GM18520 (cell line): ENCODE results near the gene DAPK1.

Source experiments
- ATAC-seq: cut with Tn5 transposase; IDR thresholded peaks from one replicate; pipeline ENCODE4 v1.9.1; 2021; ENCODE audit not compliant: unreplicated experiment

Gene DAPK1

DNA sequence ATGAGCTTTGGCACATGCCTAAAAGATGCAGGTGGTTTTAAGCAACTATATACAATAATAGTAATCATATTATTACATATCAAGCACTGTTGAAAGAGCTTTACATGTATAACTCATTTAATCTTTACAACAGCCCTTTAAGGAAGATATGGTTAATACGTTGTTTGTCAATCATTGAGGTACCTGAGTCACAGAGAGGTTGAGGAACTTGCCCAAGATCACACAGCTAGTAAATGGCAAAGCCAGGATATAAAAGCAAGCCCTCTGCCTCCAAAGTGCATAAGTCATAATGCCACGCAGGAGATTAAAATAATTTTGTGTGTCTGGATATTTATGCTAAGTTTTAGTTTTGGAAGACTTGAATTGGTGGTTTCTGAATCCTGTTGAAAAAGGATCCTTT, 90.2 kb downstream of the DAPK1 start:
- no peak for ATAC-seq

DNA sequence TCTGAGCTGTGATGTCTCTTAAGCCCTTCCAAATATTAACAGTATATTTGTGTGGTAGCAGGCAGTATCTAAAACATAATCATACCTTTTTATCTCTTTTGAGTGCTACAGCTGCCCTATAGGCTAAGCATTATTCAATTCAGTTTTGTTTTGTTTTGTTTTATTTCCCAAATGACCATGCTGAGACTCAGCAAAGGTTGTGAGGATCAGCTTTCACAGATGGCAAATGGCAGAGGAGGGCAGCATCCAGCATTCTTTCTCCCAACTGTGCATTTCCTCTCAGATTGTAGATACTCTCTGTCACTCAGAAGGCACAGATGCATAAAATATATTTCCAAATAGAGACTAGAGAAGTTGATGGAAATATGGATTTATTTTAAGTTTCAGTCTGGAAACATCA, 90.7 kb downstream of the DAPK1 start:
- no peak for ATAC-seq

DNA sequence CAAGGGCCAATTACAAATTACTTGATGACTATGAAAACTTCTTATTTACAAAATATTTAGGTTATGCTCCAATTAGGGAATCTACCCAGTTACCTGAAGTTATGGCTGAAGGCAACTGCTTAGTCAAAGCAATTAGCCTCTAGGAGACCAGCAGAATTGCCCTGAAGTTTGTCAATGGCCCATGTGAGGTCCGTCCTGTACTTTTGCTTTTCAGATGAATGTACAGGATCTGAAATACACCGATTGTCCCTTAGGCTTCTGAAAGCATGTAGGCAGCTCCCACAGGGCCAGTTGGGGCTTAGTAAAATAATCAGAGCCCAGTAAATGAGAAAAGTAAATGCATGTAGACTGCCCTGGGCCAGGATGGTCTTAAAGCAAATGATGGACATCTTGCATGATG, 93.3 kb downstream of the DAPK1 start:
- ATAC-seq, result no peak

DNA sequence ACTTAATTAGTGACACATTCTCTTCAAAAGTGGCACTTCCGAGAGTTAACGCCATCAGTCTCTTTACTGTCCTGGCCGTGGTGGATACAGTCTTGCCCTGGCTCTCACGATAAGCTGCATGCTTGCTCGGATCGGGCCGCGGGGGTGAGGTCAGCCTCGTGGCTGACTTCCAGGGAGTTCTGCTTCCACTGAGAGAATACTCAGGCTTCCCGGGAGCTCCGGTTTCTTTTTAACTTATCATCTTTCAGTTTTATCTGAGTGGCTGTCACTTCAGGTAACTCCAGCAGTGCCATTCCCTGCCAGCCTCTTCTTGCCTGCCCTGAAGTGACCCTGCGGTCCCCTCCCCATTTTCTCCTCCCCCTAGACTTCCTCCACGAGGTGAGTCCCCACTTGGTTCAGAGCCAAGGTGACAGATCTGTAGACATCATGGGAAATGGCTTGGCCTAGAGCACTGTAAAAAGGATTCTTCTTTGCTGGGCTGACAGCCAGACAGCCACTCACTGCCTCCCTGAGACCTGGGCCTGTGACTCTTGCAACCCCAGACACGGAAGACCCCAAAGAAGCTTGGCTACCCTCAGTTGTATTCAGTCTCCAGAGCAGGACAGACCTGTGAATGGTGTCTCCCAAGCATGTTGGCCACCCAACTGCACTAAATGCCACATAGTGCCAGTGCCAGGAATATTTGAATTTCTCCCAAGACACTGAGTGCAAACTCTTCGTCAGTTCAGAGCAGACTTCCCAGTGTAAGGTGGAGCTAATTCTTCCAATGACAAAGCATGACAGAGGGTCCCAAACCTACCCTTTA, 95.1 kb downstream of the DAPK1 start:
- ATAC-seq, result no peak

DNA sequence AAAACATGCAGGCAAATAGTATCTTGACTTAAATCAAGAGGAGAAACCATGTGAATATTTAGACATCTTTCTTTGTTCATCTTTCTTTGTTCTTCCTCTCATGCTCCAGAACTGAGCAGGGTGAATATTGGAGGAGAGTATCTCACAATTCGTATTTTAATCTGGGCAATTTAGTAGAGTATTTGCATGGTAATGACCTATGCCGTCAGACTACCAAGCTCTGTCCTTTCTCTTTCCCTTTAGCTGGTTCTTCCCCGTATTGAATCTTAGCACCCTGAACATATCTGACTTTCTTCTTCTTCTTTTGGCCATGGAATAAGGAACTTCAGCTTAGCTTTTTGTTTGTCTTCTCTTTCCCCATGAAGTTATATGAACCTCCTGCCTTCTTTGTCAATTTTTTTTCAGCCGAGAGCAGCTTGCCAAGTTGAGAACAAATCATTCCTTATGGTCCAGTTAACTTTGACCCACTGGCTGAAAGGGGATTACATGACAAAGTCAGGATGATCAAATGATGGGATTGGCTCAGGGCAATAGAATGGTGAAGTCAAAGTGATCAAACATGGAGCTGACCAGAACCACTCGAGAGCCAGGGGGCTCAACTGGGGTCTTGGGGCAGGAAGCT, 95.8 kb downstream of the DAPK1 start:
- no peak for ATAC-seq

DNA sequence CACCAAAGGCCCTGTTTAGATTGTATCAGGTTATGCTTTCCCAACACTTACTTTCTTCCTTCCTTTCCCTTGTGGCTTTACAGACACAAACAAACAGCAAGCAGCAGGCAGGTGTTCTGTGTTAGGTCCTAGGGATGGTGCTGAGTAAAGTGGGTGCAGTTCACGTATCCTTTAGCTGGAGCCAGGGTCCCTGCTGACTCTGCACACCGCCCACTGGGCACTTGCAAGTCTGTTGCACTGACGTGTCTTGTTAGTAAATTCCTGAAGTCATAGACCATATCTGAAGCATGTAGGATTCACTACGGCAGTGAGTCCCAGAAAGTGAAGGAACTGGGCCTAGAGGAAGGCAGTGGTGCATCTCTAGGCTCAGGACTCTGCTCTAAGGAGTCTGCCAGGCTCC, 96.5 kb downstream of the DAPK1 start:
- no peak for ATAC-seq

DNA sequence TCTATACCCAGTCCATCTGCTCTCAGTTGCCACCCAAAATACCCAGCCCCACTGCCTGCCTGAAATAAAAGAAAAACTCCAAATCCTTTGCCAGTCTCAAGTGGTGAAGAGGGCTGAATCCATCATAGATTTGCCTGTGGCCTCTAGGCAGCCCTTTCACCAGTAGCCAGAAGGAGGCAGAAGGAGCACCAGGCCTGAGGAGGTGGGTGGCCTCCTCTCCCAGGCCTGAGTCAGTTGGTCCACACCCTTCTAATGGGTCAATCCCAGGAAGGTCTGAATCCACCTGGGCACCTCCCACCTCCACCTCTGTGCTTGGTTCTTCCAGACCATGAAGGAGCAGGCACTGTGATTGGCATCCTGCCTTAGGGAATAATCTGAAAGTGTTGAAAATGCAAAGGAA, 97.0 kb downstream of the DAPK1 start:
- no peak for ATAC-seq

DNA sequence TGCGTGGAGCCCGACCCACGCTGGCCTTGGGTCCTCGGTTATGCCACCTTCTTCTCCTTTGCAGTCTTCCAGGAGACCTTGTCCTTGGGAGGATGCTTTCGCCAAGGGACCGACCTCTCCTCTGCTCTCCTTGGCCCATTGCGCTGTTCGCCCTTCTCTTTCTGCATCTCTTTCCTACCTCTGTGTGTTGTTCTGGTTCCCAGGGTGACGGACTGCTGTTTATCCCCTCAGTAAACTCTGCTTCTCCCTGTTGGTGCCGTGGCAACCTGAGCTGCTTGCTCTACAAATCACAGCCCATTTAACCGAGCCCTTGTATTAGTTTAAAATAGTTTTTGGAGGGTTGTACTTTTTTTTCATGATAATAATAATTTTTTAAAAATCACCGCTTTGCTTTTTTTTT, 97.9 kb downstream of the DAPK1 start:
- ATAC-seq, result no peak

DNA sequence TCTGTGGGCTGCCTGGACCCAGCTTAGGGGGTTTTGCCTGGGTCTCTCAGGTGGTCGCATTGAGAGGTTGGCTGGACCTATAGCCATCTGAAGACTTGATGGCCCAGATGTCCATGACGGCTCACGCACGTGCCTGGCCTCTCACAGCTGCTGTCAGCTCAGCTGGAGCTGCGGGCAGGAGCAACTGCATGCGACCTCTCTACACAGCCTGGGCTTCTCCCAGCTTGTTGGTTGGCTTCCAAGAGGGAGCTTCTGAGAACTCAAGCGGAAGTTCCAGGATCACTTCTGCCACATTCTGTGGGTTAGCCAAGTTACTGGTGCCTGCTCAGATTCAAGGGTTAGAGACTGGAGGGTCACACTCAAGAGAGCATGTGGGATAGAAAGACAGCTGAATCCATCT, 99.2 kb downstream of the DAPK1 start:
- no peak for ATAC-seq

DNA sequence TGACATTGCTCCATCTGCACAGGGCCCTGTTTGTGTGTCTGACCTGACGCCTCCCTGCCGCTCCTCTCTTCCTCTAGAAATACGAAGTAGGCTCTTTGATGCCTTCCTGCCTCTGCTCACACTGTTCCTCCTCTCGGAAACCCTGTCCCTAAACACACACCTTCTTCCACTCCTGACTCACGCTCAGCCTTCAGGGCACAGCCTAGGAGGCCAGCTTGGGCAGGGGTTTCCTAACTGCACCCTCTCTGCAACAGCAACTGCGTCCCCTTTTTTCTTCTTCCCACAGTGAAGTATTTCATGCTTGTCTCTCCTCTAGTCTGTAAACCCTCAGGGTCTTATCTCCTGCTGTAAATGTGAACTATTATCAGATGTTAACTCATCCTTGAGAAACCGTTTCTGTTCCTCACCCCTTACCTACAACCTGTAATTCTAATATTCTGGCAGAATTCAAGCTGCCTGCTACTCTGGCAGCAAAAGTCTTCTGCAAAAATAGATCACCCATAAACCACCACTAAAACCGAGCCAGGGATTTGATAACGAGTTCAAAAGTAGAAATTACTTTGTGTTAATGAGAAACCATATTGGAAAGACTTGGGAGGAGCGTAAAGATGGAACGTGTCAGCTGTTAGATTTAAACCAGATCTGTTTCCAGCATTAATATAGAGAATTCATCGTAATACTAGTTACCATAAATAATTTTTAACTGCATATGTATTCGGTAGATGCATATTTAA, 100.2 kb downstream of the DAPK1 start:
- no peak for ATAC-seq

DNA sequence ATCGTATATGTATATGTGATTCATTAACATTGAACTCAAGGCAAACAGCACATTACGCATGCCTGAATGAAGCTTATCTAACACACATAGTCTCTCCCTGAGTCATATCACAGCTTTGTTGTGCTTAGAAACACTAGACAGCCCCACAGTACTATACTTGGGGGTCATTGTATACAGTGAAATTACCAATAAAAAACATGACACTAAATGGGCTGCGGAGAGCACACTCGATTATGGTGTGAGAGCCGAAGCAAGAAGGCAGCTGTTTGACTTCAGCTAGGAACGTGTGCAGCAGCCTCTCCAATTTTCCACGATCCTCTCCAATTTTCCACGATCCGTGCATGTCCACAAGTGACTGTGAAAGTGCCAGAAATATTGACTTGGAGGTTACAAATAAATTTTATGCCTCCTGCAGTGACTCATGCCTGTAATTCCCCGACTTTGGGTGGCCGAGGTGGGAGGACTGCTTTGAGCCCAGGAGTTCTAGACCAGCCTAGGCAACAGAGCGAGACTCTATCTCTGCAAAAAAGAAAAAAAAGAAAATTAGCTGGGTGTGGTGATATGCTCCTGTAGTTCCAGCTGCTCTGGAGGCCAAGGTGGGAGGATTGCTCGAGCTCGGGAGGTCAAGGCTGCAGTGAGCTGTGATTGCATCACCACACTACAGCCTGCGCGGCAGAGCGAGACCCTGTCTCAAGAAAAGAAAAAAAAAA, 102.4 kb downstream of the DAPK1 start:
- ATAC-seq, result no peak

DNA sequence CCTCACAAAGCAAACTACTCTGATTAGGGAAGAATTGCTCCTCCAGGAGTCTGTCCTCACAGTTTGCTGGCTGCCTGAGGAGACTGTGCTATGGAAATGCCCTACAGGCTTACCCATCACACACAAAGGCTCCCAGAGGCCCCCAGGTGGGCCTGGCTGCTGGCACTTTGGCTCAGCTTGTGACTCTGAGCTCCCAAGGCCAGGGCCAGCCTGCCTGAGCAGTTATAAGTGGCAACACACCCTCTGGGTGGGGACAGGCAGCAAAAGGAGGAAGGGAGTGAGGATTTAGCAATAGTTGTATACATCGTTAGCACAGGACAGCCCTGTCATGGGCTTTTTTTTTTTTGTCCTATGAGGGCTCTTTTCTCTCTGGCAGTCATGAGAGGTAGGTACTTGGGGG, 103.5 kb downstream of the DAPK1 start:
- no peak for ATAC-seq

DNA sequence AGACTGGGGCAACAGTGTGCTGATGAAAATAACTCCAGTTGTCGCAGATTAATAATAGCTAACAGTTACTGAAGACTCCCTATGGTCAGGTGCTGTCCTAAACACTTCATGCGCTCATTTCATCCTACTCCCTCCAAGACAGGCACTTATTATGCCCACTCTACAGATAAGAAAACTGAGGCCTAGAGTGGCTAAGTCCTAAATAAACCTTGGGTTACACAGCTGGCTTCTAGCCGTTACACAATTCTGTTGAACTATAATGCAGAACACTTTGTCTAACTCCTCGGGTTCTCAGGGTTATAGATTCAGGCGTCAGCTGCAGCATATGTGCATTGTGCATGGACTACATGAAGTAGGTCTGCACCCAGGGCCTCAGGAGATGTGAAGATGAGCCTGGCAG, 103.9 kb downstream of the DAPK1 start:
- ATAC-seq, result no peak

DNA sequence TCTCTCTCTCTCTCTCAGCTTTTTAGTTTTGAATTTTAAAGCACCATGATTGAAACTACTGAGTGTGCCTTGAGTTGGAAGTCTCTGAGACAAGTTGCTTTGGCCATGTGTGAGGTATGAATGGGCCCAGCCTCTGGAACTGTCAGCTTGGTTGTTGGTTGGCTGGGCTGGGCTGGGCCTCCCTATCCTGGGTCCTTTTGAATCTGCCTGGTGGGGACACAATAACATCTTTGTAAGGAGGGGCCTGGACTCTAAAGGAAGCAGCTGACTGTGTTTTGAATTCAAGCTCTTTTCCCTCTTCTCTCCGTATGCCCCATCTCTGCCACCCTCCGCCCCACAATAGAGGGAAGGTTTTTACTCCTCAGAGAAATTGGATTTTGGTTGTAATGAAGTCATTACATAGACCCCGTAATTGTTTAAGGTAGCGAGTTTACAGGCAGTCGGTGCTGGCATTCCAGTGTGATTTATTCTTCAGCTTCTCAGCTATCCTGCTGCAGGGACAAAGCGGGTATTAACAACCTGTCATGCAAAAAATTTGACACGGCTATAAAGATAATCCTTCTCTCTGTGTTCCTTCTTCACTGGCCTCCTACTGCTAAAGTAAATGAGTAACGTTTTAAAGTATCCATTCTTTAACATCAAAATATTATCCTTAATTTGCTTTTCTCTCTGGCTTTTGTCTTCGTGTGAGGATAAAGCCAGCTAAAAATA, 105.4 kb downstream of the DAPK1 start:
- no peak for ATAC-seq

DNA sequence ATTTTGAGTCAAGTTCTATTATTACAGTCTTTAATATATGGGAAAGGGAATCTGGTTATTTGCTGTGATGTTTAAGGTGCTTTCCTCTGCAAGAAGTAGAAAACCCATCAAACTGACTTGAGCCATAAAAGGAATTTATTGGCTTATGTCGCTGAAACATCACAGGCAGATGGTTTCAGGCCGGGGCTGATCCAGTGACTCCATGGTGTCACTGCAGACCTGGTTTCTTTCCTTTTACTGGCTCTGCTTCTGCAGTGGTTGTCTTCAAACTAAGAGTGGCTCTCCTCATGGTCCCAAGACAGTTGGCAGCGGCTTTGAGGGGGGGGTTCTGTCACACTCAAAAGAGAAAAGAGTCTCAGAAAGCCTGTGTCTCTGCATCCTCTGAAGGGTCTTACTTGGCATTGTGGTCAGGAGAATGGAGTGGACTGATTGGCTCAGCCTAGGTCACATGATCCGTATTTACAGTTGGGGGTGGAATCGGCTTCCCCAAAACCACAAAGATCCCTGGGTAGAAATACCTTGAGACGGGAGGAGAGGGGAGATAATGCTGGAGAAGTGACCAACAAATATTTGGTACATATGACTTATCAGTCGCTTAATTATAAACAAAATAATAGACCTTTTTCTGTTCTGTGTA, 106.3 kb downstream of the DAPK1 start:
- no peak for ATAC-seq

DNA sequence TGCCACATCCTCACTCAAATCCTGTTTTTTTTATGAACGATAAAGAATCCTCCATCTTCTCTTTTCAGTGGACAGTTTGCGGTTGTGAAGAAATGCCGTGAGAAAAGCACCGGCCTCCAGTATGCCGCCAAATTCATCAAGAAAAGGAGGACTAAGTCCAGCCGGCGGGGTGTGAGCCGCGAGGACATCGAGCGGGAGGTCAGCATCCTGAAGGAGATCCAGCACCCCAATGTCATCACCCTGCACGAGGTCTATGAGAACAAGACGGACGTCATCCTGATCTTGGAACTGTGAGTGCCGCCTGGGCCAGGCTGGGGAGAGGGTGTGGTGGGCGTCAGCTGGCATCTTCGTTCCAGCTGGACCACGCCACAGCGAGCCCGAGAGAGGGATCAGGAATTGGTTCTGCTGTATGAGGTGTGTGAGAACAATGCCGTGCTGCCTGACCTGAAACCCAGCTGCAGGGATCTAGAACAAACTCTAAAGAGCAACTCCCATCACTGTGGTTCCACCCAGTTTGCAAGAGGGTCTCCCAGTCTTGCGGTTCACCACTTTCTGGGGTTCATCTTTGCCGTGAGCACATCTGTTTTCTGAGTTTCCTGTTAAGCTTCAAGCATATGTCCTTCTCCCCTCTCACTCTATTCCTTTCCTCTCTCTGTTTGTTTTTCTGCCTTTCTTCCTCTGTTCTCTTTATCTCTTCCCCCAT, 107.4 kb downstream of the DAPK1 start:
- no peak for ATAC-seq

DNA sequence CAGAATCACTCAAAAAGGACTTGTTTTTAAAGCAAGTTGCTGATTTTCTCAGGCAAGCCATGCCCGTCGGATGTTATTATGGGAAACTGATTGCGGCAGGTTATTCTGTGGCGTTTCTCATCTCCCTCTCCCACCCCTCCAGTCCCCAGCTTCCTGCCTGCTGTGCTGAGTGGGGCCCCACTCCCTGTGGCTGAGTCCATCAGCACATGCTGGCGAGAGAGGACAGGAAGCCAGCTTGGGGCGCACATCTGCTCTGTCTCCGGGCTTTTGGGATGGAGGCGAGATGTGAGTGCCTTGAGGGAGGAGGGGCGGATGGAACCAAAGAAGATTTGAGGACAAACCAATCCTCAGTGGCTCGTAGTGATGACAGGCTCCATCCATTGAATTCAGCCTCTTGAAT, 108.0 kb downstream of the DAPK1 start:
- no peak for ATAC-seq

DNA sequence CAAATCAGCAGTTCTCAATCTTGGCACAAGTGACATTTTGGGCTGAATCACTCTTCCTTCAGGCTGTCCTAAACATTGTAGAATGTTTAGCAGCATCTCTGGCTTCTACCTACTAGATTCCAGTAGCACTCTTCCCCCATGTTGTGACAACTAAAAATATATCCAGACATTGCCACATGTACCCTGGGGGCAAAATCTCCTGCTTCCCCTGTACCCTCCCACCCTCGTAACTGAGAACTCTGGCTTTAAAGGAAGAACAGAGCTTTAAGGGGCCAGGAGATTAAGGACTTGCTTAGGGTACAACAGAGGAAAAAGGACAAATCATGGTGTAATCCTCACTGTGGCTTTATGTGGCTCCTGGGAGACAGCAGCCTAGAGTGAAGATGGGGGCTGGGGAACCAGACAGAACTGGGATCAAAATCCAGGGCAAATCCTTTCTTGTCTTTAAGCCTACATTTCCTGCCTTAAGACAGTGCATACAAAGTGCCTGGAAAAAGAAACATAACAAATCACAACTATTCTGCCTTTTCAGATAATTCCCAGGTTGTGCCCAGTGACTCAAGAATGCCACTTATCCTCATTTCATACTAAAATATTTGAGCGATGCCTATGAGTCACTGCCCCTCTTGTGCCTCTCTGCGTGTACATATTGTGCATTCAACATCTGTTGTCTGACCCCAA, 109.3 kb downstream of the DAPK1 start:
- ATAC-seq, result no peak

DNA sequence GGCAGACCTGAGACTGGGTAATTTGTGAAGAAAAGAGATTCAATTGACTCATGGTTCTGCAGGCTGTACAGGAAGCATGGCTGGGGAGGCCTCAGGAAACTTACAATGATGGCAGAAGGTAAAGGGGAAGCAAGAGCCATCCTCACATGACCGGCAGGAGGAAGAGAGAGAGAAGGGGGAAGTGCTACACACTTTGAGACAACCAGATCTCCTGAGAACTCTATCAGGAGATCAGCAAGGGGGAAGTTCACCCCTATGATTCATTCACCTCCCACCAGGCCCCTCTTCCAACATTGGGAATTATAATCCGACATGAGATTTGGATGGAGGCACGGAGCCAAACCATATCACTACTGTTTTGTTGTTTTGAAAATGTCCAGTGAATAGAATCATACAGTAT, 110.2 kb downstream of the DAPK1 start:
- no peak for ATAC-seq
